Testis (tissue), 3 donors: ENCODE data around the gene CACNA2D3. TPM values are rescaled to one million over a fixed set of nuclear protein-coding genes. Genes with fewer than 3 reads are reported as not detected.

Source experiments
- DNase-seq: peaks from one replicate; pipeline ENCODE4 v3.0.0-alpha.2; 2019
- H3K27ac ChIP-seq, 2 donors: fragments of 200-600 bp; sonication (generic); one replicate each; pipeline ENCODE4 v1.5.1; 2019
- H3K27me3 ChIP-seq: fragments of 200-600 bp; sonication (generic); one replicate; pipeline ENCODE4 v1.5.1; 2019
- H3K36me3 ChIP-seq: fragments of 200-600 bp; sonication (generic); one replicate; pipeline ENCODE4 v1.5.1; 2017; ENCODE audit warnings: low read depth; ENCODE audit errors: missing control alignments
- H3K4me1 ChIP-seq: fragments of 200-600 bp; sonication (generic); one replicate; pipeline ENCODE4 v1.5.1; 2019
- H3K4me3 ChIP-seq, 2 donors: fragments of 200-600 bp; sonication (generic); one replicate each; pipeline ENCODE4 v1.5.1; 2017 to 2019
- H3K9me3 ChIP-seq: fragments of 200-600 bp; sonication (generic); one replicate; pipeline ENCODE4 v1.5.1; 2017
- POLR2A ChIP-seq: fragments of 450-650 bp; IDR thresholded peaks from one replicate; pipeline ENCODE4 v1.6.1; 2017; ENCODE audit warnings: antibody characterized with exemption, mild to moderate bottlenecking, moderate library complexity
- WGBS, 2 donors: methylation state at CpG; one replicate each; pipeline ENCODE4 v1.1.5; 2018; 5-methylcytosine and 5-hydroxymethylcytosine counted together
- intact Hi-C: fragments of 100-400 bp; cut with DNase I; formaldehyde crosslinking; loops from one replicate; pipeline ENCODE4 v1.15.1; 2023; ENCODE audit warnings: low total_unique reads
- polyA plus RNA-seq: library from polyadenylated mRNA; stranded (reverse); fragments of 350-450 nt; fragmentation: Illumina TruSeq; extraction: RNeasy Lipid Tissue Mini Kit (QIAGEN cat#74804); gene quantifications from one replicate; pipeline ENCODE4 v1.2.3, GENCODE V29; 2014; ENCODE audit warnings: low read depth, low replicate concordance; ENCODE audit not compliant: insufficient read depth
- total RNA-seq, 2 donors: library from RNA; depleted of rRNA; stranded (reverse); fragments of >200 nt; gene quantifications; one replicate each; pipeline ENCODE4 v1.2.3, GENCODE V29; 2016
- TF ChIP-seq, protein P1 (sequence below), 3 experiments: fragments of 450-650 bp in 2 of 3; fragments of 200-600 bp in 1 of 3; sonication (generic) in 1 of 3; IDR thresholded peaks; one replicate each; pipeline ENCODE4 v1.5.1; 2016 to 2019; ENCODE audit warnings: antibody characterized with exemption in 3 of 3, mild to moderate bottlenecking in 2 of 3, moderate library complexity in 1 of 3

The CACNA2D3 gene
- total and polyA plus RNA-seq, 3 donors from 2014 or later = 10.1 to 16.5 (median 11.2) TPM

DNA sequence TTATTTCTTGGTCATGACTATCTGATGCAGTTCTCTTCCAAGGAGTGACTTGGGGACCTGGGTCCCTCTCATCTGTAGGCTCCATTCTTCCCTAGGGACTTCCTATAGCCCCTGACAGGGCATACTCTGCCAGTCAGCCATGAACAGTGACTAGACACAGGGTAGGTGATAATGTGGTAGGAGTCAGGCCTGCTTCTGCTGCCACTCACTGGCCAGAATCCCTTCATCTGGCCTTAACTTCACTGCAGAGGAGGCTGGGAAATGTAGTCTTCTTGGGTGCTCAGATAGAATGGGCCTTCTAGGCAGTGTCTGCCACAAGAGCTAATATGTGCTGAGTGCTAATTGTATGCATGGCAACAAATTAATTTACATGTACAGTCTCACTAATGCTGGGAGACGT lies 84.5 kb downstream of the CACNA2D3 start:
- Histone ChIP-seq H3K27me3 (no peaks in the 10 kb centered on the region), H3K4me1 (no peaks in the 10 kb centered on the region), H3K4me3 (no peak overlapping the region), H3K36me3 (no peaks in the 10 kb centered on the region), H3K9me3 (no peaks in the 10 kb centered on the region), H3K27ac (no peak overlapping the region)
- 55 to 57% methylated on average over 1 of the region's 1 CpG for WGBS, 2 donors
- DNase-seq = no peak
- TF ChIP-seq, protein P1, sequence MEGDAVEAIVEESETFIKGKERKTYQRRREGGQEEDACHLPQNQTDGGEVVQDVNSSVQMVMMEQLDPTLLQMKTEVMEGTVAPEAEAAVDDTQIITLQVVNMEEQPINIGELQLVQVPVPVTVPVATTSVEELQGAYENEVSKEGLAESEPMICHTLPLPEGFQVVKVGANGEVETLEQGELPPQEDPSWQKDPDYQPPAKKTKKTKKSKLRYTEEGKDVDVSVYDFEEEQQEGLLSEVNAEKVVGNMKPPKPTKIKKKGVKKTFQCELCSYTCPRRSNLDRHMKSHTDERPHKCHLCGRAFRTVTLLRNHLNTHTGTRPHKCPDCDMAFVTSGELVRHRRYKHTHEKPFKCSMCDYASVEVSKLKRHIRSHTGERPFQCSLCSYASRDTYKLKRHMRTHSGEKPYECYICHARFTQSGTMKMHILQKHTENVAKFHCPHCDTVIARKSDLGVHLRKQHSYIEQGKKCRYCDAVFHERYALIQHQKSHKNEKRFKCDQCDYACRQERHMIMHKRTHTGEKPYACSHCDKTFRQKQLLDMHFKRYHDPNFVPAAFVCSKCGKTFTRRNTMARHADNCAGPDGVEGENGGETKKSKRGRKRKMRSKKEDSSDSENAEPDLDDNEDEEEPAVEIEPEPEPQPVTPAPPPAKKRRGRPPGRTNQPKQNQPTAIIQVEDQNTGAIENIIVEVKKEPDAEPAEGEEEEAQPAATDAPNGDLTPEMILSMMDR (IDR thresholded peaks at IDR 0.05) = no peak
- TF ChIP-seq POLR2A = no peak
- intact Hi-C loops = no loop called here

GRCh38 chr3:54211097-54211496 lies 88.7 kb downstream of the CACNA2D3 start:
- Histone ChIP-seq H3K4me1 (no peaks in the 10 kb centered on the region), H3K27me3 (no peaks in the 10 kb centered on the region), H3K9me3 (no peaks in the 10 kb centered on the region), H3K4me3 (no peak overlapping the region), H3K27ac (no peak overlapping the region), H3K36me3 (no peaks in the 10 kb centered on the region)
- WGBS, 2 donors = 45 to 54% methylated on average over 1 of the region's 1 CpG
- no peak for TF ChIP-seq POLR2A
- TF ChIP-seq, protein P1 (IDR thresholded peaks at IDR 0.05) = no peak
- intact Hi-C loops = no loop called here
- no peak for DNase-seq

- H3K27ac ChIP-seq = no peak overlapping the region
- no peaks in the 10 kb centered on the region for H3K9me3 ChIP-seq
- no peaks in the 10 kb centered on the region for H3K4me1 ChIP-seq
- no peak for DNase-seq
- no peak overlapping the region for H3K4me3 ChIP-seq
- intact Hi-C loops = no loop called here
- H3K36me3 ChIP-seq = no peaks in the 10 kb centered on the region
- TF ChIP-seq POLR2A = no peak
- TF ChIP-seq, protein P1 (IDR thresholded peaks at IDR 0.05) = no peak
- 95 to 100% methylated on average over 1 of the region's 1 CpG for WGBS, 2 donors
- H3K27me3 ChIP-seq = no peaks in the 10 kb centered on the region
Observed at GRCh38 chr3:54212723-54213122, 90.4 kb downstream of the CACNA2D3 start.

DNA sequence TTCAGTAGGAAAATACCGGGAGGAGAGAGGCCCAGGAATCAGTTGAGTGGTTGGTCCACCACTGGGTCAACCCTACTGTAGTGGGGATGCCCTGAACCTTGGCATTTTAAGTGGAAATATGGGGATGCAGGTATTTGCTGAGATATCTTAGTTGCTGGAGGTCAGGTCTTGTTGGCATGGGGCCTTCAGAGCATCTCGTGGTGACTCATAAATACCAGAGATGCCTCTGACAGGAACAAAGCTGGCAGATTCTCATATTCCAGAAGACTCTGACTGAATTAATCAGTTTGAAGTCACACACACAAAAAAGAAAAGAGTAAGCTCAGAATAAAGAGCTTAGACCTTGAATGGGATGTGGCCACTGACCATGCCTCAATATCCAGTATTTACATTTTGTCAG lies 91.6 kb downstream of the CACNA2D3 start:
- no peaks in the 10 kb centered on the region for H3K36me3 ChIP-seq
- H3K4me3 ChIP-seq = no peak overlapping the region
- DNase-seq = no peak
- 63 to 72% methylated on average over 2 of the region's 2 CpGs for WGBS, 2 donors
- H3K27me3 ChIP-seq = no peaks in the 10 kb centered on the region
- intact Hi-C loops = no loop called here
- no peaks in the 10 kb centered on the region for H3K4me1 ChIP-seq
- H3K27ac ChIP-seq = no peak overlapping the region
- no peaks in the 10 kb centered on the region for H3K9me3 ChIP-seq
- TF ChIP-seq, protein P1 (IDR thresholded peaks at IDR 0.05) = no peak

- Histone ChIP-seq H3K4me3 (no peak overlapping the region), H3K9me3 (no peaks in the 10 kb centered on the region), H3K27ac (no peak overlapping the region), H3K27me3 (no peaks in the 10 kb centered on the region), H3K36me3 (no peaks in the 10 kb centered on the region), H3K4me1 (no peaks in the 10 kb centered on the region)
- WGBS, 2 donors = 83 to 100% methylated on average over 1 of the region's 1 CpG
- intact Hi-C loops = no loop called here
- DNase-seq = no peak
- TF ChIP-seq, protein P1 (IDR thresholded peaks at IDR 0.05) = no peak
- no peak for TF ChIP-seq POLR2A
Observed at GRCh38 chr3:54214845-54215244, 92.5 kb downstream of the CACNA2D3 start.
